K562 (cell line): ENCODE data around the gene FZD10.

Experiments used
- MYC ChIP-seq, 2 experiments: fragments of 250-450 bp in 1 of 2; sonication (Bioruptor Pico) in 1 of 2; IDR thresholded peaks; 2 replicates each; pipeline versions ENCODE4 v1.5.1 to v1.6.1; 2012 to 2021; ENCODE audit warnings: low read depth in 2 of 2, borderline replicate concordance in 1 of 2, improper control_type of control experiment in 1 of 2, low read length in 1 of 2, mild to moderate bottlenecking in 1 of 2, moderate library complexity in 1 of 2
- ZNF511 ChIP-seq: sonication (generic); formaldehyde crosslinking; IDR thresholded peaks from 2 replicates; pipeline ENCODE4 v1.8.0; 2022; ENCODE audit warnings: mild to moderate bottlenecking, missing genetic modification reagents
- TF ChIP-seq, protein P1 (sequence below), 3 experiments: IDR thresholded peaks in 2 of 3; conservative IDR thresholded peaks in 1 of 3; 2 replicates each; pipeline ENCODE4 v1.5.1; 2011 to 2012; ENCODE audit warnings: low read length in 3 of 3, mild to moderate bottlenecking in 3 of 3, control low read depth in 2 of 3, improper control_type of control experiment in 1 of 3, inconsistent platforms in 1 of 3, low read depth in 1 of 3, mixed read lengths in 1 of 3, moderate library complexity in 1 of 3; ENCODE audit not compliant: insufficient read depth in 2 of 3

DNA sequence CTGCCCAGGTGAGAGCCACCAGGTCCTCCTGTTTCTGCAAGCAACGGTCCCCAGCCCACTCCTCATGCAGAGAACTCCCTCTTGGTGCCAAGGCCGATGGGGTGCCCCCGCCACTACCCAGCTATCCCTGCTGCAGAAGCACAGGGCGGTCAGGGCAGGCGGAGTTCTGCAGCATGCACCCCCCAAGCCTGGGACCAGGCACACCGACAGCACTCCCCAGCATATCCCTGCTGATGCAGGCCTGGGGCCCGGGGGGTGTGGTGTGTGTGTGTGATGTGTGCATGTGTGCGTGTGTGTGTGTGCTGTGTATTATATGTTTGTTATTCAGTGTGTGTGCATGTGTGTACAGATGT is 27.7 kb upstream of the FZD10 start:
- TF ChIP-seq, protein P1, sequence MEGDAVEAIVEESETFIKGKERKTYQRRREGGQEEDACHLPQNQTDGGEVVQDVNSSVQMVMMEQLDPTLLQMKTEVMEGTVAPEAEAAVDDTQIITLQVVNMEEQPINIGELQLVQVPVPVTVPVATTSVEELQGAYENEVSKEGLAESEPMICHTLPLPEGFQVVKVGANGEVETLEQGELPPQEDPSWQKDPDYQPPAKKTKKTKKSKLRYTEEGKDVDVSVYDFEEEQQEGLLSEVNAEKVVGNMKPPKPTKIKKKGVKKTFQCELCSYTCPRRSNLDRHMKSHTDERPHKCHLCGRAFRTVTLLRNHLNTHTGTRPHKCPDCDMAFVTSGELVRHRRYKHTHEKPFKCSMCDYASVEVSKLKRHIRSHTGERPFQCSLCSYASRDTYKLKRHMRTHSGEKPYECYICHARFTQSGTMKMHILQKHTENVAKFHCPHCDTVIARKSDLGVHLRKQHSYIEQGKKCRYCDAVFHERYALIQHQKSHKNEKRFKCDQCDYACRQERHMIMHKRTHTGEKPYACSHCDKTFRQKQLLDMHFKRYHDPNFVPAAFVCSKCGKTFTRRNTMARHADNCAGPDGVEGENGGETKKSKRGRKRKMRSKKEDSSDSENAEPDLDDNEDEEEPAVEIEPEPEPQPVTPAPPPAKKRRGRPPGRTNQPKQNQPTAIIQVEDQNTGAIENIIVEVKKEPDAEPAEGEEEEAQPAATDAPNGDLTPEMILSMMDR (IDR thresholded peaks at IDR 0.05 in 2 of 3, conservative IDR thresholded peaks at IDR 0.05 in 1 of 3; ENCODE audit: insufficient read depth in 2 of 3, low read depth in 1 of 3, low read length in 3 of 3) = no peak
- TF ChIP-seq MYC (IDR thresholded peaks at IDR 0.05; ENCODE audit: low read depth, low read length) (no peak), MYC (CRISPR knock-in tag; IDR thresholded peaks at IDR 0.05; ENCODE audit: borderline replicate concordance, low read depth) (no peak), ZNF511 (CRISPR knock-in tag) (no peak)
